Non-pigmented ciliary epithelial cell (primary cell): ENCODE results near the gene HHIP.

Source experiments
- DNase-seq: peaks from one replicate; pipeline ENCODE4 v3.0.0-alpha.2; 2010; ENCODE audit warnings: low read depth

The HHIP gene

DNA sequence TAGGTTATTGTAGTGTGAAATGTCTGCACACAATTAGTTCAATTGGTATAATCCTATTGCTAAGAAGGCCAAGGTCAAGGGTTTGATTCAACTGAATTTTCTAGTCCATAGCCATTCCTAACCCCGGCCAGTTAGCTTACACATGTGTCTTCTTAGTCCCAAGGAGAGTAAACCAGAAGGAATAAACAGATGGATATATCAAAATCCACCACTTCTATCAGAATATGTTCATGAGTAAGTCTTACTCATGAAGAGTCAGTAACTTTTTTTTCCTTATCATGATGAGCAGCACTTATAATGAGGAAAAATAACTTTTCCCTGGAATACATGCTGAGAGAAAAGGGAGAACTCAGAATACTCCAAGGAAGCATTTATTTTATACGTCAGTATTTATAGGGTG is 9.5 kb downstream of the HHIP start:
- DNase-seq, result no peak

DNA sequence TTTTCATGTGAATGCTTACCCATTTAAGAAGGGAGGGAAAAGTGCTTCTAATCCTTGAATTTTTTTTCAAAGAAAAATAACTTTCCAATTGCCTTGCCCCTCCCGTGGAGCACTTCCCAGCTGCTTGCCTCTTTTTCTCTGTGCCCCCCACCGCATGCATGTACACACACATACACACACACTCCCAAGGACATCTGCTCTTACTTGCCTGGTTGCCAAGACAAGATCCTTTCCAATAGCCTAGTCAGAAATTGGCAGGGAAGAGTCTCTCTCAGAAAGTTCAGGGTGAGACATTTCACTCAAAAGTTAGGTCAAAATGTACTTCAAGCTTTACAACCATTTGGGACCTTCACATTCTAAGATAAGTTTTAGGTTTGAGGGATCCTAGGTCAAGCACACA is 10.9 kb downstream of the HHIP start:
- no peak for DNase-seq

DNA sequence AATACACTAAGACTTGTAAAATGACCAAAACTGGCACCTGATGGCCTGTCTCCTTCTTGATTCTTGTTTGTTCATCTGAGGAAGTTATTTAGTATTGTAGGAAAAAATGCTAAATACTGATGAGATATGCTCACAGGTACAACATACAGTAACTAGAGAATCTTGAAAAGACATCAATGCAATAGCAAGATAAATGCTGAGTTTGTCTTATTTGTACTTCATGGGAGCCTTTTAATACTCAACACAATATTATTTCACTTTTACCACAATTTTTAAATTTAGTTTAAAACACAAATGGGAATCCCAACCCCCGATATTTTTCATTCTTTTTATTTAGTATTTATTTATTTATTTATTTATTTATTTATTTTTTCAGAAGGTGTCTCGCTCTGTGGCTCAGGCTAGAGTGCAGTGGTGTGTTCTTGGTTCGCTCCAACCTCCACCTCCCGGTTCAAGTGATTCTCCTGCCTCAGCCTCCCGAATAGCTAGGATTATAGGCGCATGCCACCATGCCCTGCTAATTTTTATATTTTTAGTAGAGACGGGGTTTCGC is 12.1 kb downstream of the HHIP start:
- DNase-seq, result no peak

DNA sequence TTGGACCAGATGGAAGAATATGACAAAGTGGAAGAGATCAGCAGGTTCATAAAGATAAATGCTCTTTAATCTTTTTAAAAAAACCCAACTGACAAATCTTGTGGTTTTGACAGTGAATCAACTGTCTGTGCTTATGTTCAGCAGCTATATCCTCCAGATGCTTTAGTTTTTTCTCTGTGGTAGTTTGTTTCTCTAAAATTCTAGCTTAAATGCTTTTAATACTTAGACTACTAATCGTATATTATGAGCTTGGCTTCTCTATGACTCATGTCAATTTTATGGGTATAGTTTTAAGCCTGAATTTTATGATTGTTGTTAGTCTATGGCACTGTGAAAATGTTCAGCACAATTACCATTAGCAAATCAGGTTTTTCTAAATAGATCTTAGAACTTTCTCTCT is 12.9 kb downstream of the HHIP start:
- DNase-seq, result no peak

DNA sequence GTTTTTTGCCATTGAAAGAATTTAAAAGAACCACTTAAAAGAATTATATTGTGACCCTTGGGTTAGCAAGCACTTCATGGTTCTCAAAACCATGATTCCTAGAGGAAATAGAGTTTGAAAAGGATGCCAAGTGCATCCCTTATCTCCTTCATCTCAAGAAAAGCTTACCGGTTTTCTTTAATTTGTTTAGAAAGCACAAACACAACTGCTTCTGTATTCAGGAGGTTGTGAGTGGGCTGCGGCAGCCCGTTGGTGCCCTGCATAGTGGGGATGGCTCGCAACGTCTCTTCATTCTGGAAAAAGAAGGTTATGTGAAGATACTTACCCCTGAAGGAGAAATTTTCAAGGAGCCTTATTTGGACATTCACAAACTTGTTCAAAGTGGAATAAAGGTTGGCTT is 13.5 kb downstream of the HHIP start:
- no peak for DNase-seq

DNA sequence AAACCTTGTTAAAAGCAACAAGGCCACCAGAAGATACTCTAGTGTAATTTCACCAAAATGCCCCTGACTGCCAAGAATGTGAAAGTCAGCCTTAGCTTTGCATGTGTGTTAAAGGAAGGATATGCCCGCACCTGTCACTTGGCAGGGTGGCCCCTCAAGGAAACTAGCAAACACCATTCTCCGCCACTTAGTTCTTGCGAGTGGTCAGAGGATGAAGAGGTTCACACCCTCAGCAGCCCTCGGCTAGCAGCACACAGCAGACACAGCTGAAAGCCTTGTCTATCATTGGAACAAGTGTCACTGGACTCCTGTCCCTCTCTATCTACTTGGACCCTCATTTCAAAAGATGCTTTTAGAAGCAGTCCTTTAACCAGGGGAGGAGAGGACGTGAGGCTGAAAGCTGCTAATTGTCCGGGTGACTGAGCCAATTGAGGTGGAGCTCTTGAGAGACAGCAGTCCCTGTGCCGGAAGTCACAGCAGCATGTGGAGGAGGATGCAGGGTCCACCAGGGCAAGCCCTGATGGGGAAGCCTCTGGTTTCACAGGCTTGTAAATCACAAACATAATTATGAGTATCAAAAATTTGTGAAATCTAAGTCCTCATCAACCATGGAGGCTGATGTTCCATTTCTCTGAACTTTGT is 18.0 kb downstream of the HHIP start:
- no peak for DNase-seq

DNA sequence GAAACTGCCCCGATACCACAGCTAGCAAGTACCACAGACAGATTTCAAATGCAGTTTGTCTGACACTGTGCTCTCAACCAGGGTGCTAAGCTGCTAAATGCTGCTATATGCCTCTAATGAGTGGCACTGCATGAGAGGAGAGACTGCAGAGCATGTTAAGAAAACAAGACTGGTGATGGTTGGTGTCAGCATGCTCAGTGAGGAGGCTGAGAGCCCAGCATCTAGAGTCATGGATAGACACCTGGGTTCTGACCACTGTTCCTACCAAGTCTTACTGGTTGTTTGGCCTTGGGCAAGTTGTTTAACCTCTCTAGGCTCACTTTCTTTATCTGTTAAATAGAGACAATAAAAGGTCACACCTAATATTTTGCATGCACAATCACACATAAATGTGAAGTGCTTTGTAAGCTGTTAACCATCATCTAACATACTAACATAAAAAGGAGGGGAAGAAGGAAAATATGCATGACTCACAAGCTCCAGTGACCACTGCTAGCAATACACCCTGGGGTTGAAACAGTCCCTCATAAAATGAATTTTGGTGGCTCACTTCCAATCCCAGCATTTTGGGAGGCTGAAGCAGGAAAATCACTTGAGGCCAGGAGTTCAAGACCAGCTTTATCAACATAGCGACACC is 20.7 kb downstream of the HHIP start:
- DNase-seq, result peak; percentile 32

DNA sequence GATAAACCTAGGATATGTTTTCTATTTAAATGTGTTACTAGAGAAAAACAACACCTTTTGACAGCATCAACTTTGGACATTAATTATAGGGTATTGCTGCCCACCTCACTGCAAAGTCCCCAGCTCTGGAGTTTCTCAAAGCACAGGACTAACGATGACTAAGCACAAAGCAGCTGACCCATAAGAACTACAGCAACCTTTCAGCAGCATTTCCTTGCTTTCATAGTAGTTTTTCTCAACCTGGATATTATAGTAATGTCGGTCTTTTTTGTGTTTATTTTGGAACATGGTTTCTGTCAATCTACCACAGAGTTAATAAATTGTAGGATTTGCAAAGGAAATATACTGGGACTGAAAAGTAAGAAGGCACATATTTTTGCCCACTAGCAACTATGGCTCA is 21.5 kb downstream of the HHIP start:
- no peak for DNase-seq

DNA sequence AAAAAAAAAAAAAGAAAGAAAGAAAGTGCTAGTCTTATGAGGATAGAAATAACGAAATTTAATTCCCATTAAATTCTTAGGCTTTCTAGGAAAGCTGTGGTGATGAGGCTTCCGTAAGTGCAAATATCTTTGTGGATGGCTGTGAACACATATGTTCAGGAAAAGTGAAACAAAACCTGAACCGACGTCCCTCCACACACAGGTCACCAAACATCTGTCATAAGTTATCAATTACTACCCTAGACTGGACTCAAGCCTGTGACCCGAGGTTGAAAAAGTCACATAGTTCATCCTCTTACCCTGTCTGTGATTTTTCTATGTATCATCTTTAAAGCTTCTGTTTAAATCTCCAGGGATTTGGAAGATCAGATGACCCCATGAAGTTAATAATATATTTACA is 24.8 kb downstream of the HHIP start:
- DNase-seq, result no peak

DNA sequence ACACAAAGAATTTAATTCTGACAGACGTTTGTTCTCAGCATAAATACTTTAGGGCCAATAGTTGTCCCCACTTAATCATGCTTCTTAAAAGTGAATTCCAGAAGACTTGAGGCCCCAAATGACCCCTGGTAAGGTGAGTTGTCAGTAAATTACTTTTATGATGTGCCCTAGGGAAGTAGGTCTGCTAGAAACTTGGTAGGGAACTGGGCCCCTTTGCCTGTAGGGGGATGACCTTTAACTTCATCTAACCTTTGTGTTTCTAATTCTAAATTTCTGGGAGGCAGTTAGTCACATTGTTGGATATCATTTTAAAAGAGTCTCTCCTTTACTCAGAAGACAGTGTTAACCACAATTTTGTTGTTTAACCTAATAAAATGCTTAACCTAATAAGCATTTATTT is 28.8 kb downstream of the HHIP start:
- DNase-seq, result no peak

DNA sequence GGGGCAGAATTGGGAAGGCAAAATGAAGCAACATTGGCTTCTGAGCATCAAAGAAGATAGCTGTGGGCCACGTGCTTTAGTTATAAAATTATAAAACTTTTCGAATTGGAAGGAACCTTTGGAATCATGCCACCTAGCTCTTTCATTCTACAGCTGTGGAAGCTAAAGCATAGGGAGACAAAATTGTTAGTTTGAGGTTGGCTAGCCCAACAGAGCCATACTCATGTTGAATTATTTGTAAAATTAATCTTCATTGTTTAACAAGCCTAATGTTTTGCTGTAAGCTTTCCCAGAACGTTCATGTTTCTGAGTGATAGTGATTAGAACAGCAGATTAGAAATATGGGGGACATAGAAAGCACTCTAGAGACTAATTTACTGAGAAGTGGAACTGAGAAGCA is 35.9 kb downstream of the HHIP start:
- no peak for DNase-seq

DNA sequence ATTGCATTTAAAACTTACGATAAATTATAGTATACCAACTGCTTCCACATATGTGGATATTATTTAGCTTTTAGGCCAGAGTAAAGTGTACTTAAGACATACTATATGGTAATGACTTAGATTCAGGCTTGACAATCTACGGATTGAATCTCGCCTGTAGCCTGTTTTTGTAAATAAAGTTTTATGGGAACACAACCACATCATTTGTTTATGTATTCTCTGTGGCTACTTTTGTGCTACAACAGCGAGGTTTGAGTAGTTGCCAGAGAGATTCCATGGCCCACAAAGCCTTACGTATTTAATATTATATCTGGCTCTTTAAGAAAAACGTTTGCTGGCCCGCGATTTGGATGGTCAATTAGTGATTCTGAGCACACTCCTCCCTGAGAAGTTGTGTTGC is 37.6 kb downstream of the HHIP start:
- no peak for DNase-seq

DNA sequence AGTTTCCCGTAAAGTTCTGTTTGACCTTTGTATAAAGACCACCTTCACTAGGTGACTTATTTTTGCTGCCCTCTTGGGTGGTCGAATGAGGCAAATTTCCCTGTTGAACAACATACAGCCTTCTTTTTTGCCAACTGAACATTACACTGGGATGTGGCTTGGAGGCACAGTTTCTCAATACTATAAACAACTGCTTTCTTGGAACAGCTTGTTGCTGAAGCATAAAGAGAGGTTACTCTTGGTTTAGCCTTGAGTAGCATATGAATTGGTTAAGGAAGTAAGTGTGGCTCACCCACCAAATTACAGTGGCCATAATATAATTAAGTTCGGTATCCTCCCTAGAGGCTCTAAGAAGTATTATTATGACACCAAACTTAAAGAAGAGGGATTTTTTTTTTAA is 40.0 kb downstream of the HHIP start:
- no peak for DNase-seq

DNA sequence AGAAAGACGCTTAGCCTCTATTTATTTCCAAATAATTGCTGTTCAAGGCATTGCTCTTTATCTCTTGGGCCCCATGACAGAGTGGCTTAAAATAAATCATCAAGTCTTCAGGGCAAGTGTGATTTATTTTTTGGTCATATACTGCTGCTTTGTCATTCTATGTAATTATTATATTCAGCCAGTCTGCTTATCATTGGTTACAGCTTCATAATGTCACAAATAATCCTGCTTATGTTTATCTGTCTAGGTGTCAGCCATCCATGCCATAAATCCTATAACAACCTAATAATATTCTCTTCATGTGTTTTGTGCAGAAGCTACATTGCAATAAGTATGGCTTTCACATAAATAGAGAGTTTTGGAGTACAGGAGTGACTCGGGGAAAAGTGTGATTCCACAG is 41.0 kb downstream of the HHIP start:
- no peak for DNase-seq

DNA sequence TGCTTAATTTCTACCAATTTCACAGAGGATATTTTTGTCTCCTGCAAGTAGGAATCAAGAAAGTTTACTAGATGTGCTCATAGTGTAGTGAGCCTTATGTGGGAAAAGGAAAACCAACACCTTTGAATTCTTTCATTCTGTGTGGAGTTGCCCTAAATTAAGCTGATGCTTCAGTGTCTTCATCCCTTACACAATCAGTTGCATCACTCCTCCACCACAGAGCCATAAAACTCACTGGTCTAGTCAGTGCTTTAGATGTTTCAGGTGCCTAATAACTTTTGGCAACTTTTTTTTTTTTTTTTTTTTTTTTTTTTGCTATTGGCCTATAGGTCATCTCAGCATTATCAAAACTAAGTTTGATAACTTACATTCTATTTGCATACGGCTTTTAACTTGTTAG is 41.5 kb downstream of the HHIP start:
- no peak for DNase-seq

DNA sequence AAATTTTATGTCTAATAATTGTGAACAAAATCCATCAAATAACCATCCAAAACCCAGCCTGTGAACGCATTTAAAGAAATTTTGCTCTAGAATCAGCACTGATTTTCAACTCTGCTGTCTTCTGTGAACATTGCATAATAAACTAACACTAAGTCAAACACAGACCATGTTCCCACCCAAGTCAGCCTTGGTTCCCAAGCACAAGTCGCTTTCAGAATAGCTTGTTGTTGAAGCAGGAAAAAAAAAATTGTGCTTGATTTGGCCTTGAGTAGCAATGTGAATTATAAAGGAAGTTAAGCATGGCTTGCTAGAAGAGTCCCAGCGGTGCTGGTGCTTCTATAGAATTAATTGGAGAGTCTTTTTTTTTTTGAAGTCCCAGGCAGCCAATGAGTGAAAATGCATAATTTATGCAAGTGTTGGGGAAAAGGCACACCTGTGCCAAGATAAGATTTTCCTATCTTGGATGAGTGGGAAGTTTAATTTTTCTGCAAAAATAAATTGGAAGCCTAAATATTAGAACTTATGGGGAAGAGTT is 42.1 kb downstream of the HHIP start:
- DNase-seq, result no peak

DNA sequence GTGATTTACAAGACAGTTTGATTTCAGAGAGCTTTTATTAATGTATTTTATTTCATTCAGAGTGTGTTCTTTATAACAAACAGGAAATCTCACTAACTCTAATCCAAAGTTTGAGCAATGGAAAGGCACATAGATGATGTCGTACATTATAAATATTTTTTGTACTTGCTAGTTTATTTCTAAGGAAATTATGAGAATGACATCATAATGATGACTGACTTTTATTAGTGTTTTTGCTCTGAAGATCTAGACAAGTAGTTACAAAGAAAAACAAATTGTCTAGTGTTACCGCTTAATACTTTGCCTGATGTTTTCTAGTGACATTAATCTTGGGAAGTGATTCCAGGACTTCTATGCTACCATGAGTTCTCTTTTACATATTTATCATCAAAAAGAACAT is 43.2 kb downstream of the HHIP start:
- no peak for DNase-seq

DNA sequence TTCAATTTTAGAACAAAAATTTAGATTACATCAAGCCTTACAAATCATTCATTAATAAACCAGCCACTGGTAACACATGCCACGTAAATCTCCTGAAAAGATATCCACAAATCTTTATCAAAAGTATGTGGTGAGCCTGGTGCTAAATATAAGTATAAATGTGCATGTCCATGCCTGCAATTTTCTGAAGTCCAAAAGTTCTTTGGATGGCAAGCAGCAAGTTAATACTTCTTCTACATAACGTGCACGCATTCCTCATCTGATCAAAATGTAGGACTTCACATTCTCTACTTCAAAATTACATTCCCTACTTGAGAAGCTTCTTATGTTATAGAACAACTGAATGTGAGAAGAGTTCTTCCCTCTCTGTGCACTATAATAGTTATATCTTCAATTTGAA is 49.8 kb downstream of the HHIP start:
- DNase-seq, result no peak

DNA sequence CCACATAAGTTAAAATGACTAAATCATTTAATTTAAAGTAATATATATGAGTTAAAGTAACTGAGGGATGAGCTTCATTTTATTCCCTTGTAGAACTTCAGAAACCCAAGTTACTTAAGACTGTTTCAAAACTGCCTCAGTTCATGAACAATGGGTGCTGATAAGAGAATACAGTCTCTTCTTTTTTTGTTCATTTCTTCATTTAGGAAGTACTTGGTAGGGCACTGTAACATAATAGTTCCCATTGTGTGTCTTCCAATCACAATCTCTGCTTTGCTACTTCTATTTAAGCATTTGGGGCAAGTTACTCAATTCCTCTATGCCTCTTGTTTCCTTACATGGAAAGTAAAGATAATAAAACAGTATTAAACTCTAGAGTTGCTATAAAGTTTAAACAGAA is 50.4 kb downstream of the HHIP start:
- no peak for DNase-seq

DNA sequence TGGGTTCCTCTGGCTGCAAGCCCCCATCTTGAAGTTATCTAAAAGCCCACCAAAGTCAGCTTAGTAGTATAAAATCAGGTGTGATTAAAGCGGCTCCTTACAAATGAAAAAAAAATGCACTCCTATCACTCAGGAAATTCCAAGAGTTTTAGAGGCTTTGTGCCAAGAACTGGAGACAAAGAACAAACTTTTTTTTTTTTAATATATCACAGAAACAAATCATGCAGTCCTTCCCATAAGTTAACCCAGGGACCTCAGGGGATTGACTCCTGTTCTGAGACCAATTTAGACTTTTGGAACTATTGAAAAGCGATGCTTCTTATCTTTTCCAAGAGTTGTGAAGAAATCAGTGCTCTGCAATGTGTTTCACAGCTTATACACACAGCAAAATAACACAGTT is 53.6 kb downstream of the HHIP start:
- peak; percentile 34 for DNase-seq

DNA sequence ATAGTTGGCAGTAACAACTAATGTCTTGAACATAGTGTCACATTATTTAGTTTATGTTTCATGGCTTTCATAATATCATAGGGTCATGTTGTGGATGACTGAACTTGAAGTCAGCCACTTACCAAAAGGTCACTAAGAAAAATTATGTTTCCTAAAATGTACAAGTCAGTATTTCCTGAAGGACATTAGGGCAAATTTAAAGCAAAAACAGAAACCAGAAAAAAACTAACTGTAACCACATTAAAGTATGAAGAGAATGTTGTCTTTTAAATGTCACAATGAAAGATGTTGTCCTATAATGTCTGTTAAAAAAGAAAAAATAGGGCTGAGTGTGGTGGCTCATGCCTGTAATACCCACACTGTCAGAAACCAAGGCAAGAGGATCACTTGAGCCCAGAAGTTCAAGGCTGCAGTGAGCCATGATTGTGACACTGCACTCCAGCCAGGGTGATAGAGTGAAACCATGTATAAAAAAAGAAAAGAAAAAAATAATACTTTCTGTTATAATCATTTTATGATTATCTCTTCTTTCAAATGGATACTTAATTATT is 55.8 kb downstream of the HHIP start:
- no peak for DNase-seq

DNA sequence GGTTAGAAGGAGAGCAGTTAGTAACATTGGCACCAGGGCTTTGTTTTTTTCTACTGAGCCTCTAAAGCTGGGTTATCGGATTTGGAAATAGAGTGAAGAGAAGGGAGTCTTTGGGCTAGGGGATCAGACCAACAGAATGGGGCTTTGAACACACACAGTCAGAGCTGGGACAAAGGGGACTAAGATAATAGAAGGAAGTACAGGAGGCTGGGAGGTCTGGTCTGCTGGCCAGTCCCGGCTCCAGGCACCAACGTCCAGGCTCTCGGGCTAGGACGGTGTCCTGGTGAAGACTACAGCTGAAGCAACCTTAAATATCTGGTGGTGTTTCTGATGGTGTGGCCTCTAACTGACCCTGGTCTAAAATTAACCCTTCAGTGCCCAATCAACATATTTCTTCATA is 57.5 kb downstream of the HHIP start:
- no peak for DNase-seq
